ENCODE results near the gene SCLT1. TPM values are rescaled to one million over a fixed set of nuclear protein-coding genes. Genes with fewer than 3 reads are reported as not detected.

SCLT1 gene
- total and polyA plus RNA-seq, 2 donors (not counting 1 experiment from before 2014, with no cell fraction given): 3.5 to 27.2 TPM

GRCh38 chr4:128859887-128860677 lies 233.3 kb downstream of the SCLT1 start:
- Mint-ChIP-seq H3K27ac (no peak overlapping the region), H3K4me3 (no peak overlapping the region), H3K27me3 (no peaks in the 10 kb centered on the region), H3K9me3 (ENCODE audit: insufficient read depth) (no peaks in the 10 kb centered on the region), H3K4me1 (peaks cover 24% of the 10 kb centered on the region)
- peaks cover 6% of the 10 kb centered on the region for H3K79me2 ChIP-seq (ENCODE audit: control insufficient read depth, insufficient read depth, low read length)
- TF ChIP-seq CTCF (IDR thresholded peaks at IDR 0.05) (no peak), EZH2 (IDR thresholded peaks at IDR 0.05; ENCODE audit: borderline replicate concordance, insufficient read depth, low read depth, low read length, poor library complexity, severe bottlenecking) (no peak)
- no peak overlapping the region for H3K9ac ChIP-seq (ENCODE audit: low read length)
- DNase-seq (no peak), ATAC-seq (ENCODE audit: low read depth) (no peak)
- H3K36me3 ChIP-seq (replicated peaks in 1 of 2; ENCODE audit: control extremely low read depth in 1 of 2, control insufficient read depth in 1 of 2, extremely low read depth in 1 of 2, insufficient read depth in 2 of 2, low read length in 1 of 2): peaks cover 8 to 82% of the 10 kb centered on the region in 2 experiments
- peaks cover 36% of the 10 kb centered on the region for H4K20me1 ChIP-seq (ENCODE audit: control insufficient read depth, insufficient read depth, low read length, poor library complexity, severe bottlenecking)
- POLR2A ChIA-PET: no interaction called here
- H3K4me2 ChIP-seq (replicated peaks; ENCODE audit: low read depth, low read length, poor library complexity, severe bottlenecking): no peak overlapping the region
- H3K4me1 ChIP-seq (ENCODE audit: control insufficient read depth in 2 of 2, insufficient read depth in 2 of 2, low read length in 2 of 2): peaks cover 5 to 19% of the 10 kb centered on the region in 2 donors
- no peak overlapping the region for H3K4me3 ChIP-seq (ENCODE audit: control extremely low read depth in 1 of 5, extremely low read depth in 1 of 5, insufficient read depth in 1 of 5, low read depth in 2 of 5, low read length in 4 of 5)
- H2AFZ ChIP-seq (ENCODE audit: insufficient read depth, low read depth, low read length, poor library complexity, severe bottlenecking): no peak overlapping the region
- H3K27me3 ChIP-seq (replicated peaks in 1 of 4; ENCODE audit: control extremely low read depth in 1 of 4, control insufficient read depth in 3 of 4, insufficient read depth in 4 of 4, low read length in 3 of 4): no peaks in the 10 kb centered on the region
- intact Hi-C loops (cut with micrococcal nuclease): no loop called here
- 90% methylated on average over 2 of the region's 6 CpGs for WGBS (ENCODE audit: insufficient coverage)
- CTCF ChIA-PET: interaction anchor here (1.1 to 1.3 kb wide), 2 partner anchors 48 to 77 kb away, joined by 3 read pairs; no protein-coding TSS in a partner anchor
- H3K9me3 ChIP-seq (ENCODE audit: control extremely low read depth in 1 of 3, control insufficient read depth in 2 of 3, insufficient read depth in 1 of 3, low read length in 2 of 3): no peaks in the 10 kb centered on the region
- no peak overlapping the region for H3K27ac ChIP-seq (ENCODE audit: low read length in 2 of 2)

Measured in B cell (primary cell).